SU-DHL-6 (cell line): ENCODE results near the gene CHST10.
A peak's percentile ranks its signal among the peaks of the same experiment; 100 is the strongest.

ENCODE experiments used
- H2AFZ ChIP-seq: fragments of 200-600 bp; sonication (generic); 2 replicates; pipeline ENCODE4 v1.6.1; 2014; ENCODE audit warnings: low read depth, mild to moderate bottlenecking, moderate library complexity, mixed read lengths, antibody characterized with exemption, low read length; ENCODE audit not compliant: severe bottlenecking
- H3F3A ChIP-seq: fragments of 200-600 bp; shearing (Covaris generic); 2 replicates; pipeline ENCODE4 v1.6.0; 2016; ENCODE audit warnings: antibody characterized with exemption, mild to moderate bottlenecking; ENCODE audit not compliant: insufficient read depth
- H3K27ac ChIP-seq: fragments of 200-600 bp; sonication (generic); 2 replicates; pipeline ENCODE4 v1.5.1; 2016; ENCODE audit warnings: low read depth, mild to moderate bottlenecking, low read length, moderate library complexity, mixed read lengths
- H3K27me3 ChIP-seq: fragments of 200-600 bp; sonication (generic), shearing (Covaris generic); 2 replicates; pipeline ENCODE4 v1.6.0; 2014; ENCODE audit warnings: mild to moderate bottlenecking, low read length
- H3K36me3 ChIP-seq: fragments of 200-600 bp; sonication (generic); 2 replicates; pipeline ENCODE4 v1.6.1; 2014; ENCODE audit warnings: mild to moderate bottlenecking, low read length, mixed read lengths
- H3K4me2 ChIP-seq: fragments of 300-600, 200-600 bp; shearing (Covaris generic), sonication (generic); 2 replicates; pipeline ENCODE4 v1.6.0; 2014; ENCODE audit warnings: low read length, low read depth, mild to moderate bottlenecking; ENCODE audit not compliant: poor library complexity, severe bottlenecking
- H3K4me3 ChIP-seq: fragments of 200-600 bp; sonication (generic); 2 replicates; pipeline ENCODE4 v1.5.1; 2014; ENCODE audit warnings: antibody characterized with exemption, low read length, mild to moderate bottlenecking, mixed read lengths; ENCODE audit not compliant: insufficient read depth, poor library complexity, severe bottlenecking
- H3K79me2 ChIP-seq: fragments of 200-600 bp; sonication (generic); 2 replicates; pipeline ENCODE4 v1.6.1; 2014; ENCODE audit warnings: mild to moderate bottlenecking, low read length, moderate library complexity; ENCODE audit not compliant: insufficient read depth
- H3K9ac ChIP-seq: fragments of 200-600 bp; sonication (generic); 2 replicates; pipeline ENCODE4 v1.7.0; 2014; ENCODE audit warnings: mild to moderate bottlenecking, low read length
- H3K9me2 ChIP-seq: fragments of 200-600 bp; sonication (generic); replicated peaks from 2 replicates; pipeline ENCODE4 v1.6.1; 2014; ENCODE audit warnings: low read length; ENCODE audit not compliant: insufficient read depth
- H3K9me3 ChIP-seq: fragments of 200-600 bp; sonication (generic); 2 replicates; pipeline ENCODE4 v1.6.1; 2014; ENCODE audit warnings: low read length, mixed read lengths; ENCODE audit not compliant: insufficient read depth
- H4K20me1 ChIP-seq: fragments of 200-600 bp; sonication (generic); 2 replicates; pipeline ENCODE4 v1.6.1; 2014; ENCODE audit warnings: low read depth, mild to moderate bottlenecking, antibody characterized with exemption, low read length, moderate library complexity, mixed read lengths
- EZH2phosphoT487 ChIP-seq: fragments of 200-600 bp; sonication (generic), shearing (Covaris generic); conservative IDR thresholded peaks from 2 replicates; pipeline ENCODE4 v1.6.1; 2018; ENCODE audit warnings: mild to moderate bottlenecking, antibody characterized with exemption, low read length, moderate library complexity, mixed read lengths
- TF ChIP-seq, protein P1 (sequence below): fragments of 200-600 bp; sonication (generic); IDR thresholded peaks from one replicate; pipeline ENCODE4 v1.5.1; 2017; ENCODE audit warnings: antibody characterized with exemption, mild to moderate bottlenecking, low read length, moderate library complexity; ENCODE audit not compliant: insufficient read depth, poor library complexity, severe bottlenecking

CHST10 gene

DNA sequence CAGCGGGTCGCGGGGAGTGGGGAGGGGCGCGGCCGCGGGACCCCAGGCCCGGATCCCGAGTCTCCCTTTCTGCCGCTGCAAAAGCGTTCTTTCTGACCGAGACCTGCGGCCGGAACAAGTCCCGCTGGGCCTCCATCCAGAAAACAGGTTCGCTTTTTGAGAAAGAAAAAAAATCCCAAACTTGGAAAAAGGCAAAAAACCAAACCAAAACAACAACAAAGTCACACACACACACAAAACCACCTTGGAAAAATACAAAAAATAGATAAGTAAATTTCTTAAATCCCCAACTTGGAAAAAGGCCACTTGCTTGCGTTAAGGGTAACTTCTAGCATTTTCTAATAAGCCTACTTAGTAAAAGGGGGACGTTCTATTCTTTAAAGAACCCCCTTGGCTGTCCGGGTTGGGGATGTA lies 250 bp upstream of the CHST10 start:
- Histone ChIP-seq H3K4me3 (peak overlapping the region; percentile 82), H3K27ac (0 out of 2 replicates have a peak overlapping the region, but pooled peaks have one; percentile 28), H3K9me3 (no peaks in the 10 kb centered on the region), H3K9me2 (no peaks in the 10 kb centered on the region), H3F3A (peaks cover 7% of the 10 kb centered on the region), H3K36me3 (no peaks in the 10 kb centered on the region), H2AFZ (peak overlapping the region; percentile 99), H3K4me2 (peak overlapping the region; percentile 90), H4K20me1 (no peaks in the 10 kb centered on the region), H3K79me2 (peaks cover 23% of the 10 kb centered on the region), H3K9ac (peak overlapping the region; percentile 78), H3K27me3 (no peaks in the 10 kb centered on the region)
- TF ChIP-seq, protein P1, sequence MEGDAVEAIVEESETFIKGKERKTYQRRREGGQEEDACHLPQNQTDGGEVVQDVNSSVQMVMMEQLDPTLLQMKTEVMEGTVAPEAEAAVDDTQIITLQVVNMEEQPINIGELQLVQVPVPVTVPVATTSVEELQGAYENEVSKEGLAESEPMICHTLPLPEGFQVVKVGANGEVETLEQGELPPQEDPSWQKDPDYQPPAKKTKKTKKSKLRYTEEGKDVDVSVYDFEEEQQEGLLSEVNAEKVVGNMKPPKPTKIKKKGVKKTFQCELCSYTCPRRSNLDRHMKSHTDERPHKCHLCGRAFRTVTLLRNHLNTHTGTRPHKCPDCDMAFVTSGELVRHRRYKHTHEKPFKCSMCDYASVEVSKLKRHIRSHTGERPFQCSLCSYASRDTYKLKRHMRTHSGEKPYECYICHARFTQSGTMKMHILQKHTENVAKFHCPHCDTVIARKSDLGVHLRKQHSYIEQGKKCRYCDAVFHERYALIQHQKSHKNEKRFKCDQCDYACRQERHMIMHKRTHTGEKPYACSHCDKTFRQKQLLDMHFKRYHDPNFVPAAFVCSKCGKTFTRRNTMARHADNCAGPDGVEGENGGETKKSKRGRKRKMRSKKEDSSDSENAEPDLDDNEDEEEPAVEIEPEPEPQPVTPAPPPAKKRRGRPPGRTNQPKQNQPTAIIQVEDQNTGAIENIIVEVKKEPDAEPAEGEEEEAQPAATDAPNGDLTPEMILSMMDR, result no peak
- no peak for TF ChIP-seq EZH2phosphoT487

- Histone ChIP-seq H3K9me3 (no peaks in the 10 kb centered on the region), H2AFZ (peak overlapping the region; percentile 77), H3K4me2 (peak overlapping the region; percentile 90), H3K4me3 (peak overlapping the region; percentile 82), H3F3A (peaks cover 7% of the 10 kb centered on the region), H3K9ac (peak overlapping the region; percentile 78), H3K27ac (no peak overlapping the region), H3K27me3 (no peaks in the 10 kb centered on the region), H3K9me2 (no peaks in the 10 kb centered on the region), H3K79me2 (peaks cover 26% of the 10 kb centered on the region), H3K36me3 (no peaks in the 10 kb centered on the region), H4K20me1 (no peaks in the 10 kb centered on the region)
- TF ChIP-seq EZH2phosphoT487, result no peak
- TF ChIP-seq, protein P1, result no peak
Measured at GRCh38 chr2:100416397-100416934, 1.0 kb downstream of the CHST10 start.

- H3K4me2 ChIP-seq, result no peak overlapping the region
- H3K9me3 ChIP-seq, result no peaks in the 10 kb centered on the region
- no peak overlapping the region for H3K27ac ChIP-seq
- H3K4me3 ChIP-seq, result no peak overlapping the region
- H3K9me2 ChIP-seq, result no peaks in the 10 kb centered on the region
- H3F3A ChIP-seq, result peaks cover 7% of the 10 kb centered on the region
- H3K79me2 ChIP-seq, result peaks cover 34% of the 10 kb centered on the region
- no peaks in the 10 kb centered on the region for H3K36me3 ChIP-seq
- TF ChIP-seq EZH2phosphoT487, result no peak
- TF ChIP-seq, protein P1, result no peak
- H4K20me1 ChIP-seq, result no peaks in the 10 kb centered on the region
- H2AFZ ChIP-seq, result no peak overlapping the region
- H3K27me3 ChIP-seq, result no peaks in the 10 kb centered on the region
- H3K9ac ChIP-seq, result no peak overlapping the region
Measured at GRCh38 chr2:100413571-100413970, 3.9 kb downstream of the CHST10 start.
